Measurements from ENCODE around the gene RASSF3.
"Not testable (repeated sequence)": the region's sequence is repeated elsewhere in the genome, so short reads cannot be mapped to it uniquely, and the experiment has no call there.

RASSF3 gene

GRCh38 chr12:64688715-64689114, 78.4 kb downstream of the RASSF3 start:
- in situ Hi-C loops (cut with MboI; ENCODE audit: low sequenced_read_pairs): no loop called here

GRCh38 chr12:64690236-64690635, 79.9 kb downstream of the RASSF3 start:
- in situ Hi-C loops (cut with MboI; ENCODE audit: low sequenced_read_pairs): not testable (repeated sequence)

GRCh38 chr12:64691227-64691794, 81.0 kb downstream of the RASSF3 start:
- in situ Hi-C loops (cut with MboI; ENCODE audit: low sequenced_read_pairs): no loop called here

GRCh38 chr12:64691795-64692583, 81.7 kb downstream of the RASSF3 start:
- in situ Hi-C loops (cut with MboI; ENCODE audit: low sequenced_read_pairs): no loop called here

GRCh38 chr12:64694130-64695040, 84.1 kb downstream of the RASSF3 start:
- in situ Hi-C loops (cut with MboI; ENCODE audit: low sequenced_read_pairs): no loop called here

GRCh38 chr12:64695550-64695949, 85.3 kb downstream of the RASSF3 start:
- in situ Hi-C loops (cut with MboI; ENCODE audit: low sequenced_read_pairs): no loop called here

GRCh38 chr12:64696080-64696741, 85.9 kb downstream of the RASSF3 start:
- in situ Hi-C loops (cut with MboI; ENCODE audit: low sequenced_read_pairs): no loop called here

- in situ Hi-C loops (cut with MboI; ENCODE audit: low sequenced_read_pairs): loop anchor here (10.0 kb wide), 1 partner anchor 145 kb away; no protein-coding TSS in a partner anchor
These were observed 89.3 kb downstream of the RASSF3 start for GRCh38 chr12:64699504-64700115.

GRCh38 chr12:64700532-64700931, 90.2 kb downstream of the RASSF3 start:
- in situ Hi-C loops (cut with MboI; ENCODE audit: low sequenced_read_pairs): loop anchor here (10.0 kb wide), 1 partner anchor 146 kb away; no protein-coding TSS in a partner anchor

GRCh38 chr12:64701283-64701682, 91.0 kb downstream of the RASSF3 start:
- in situ Hi-C loops (cut with MboI; ENCODE audit: low sequenced_read_pairs): loop anchor here (10.0 kb wide), 1 partner anchor 146 kb away; no protein-coding TSS in a partner anchor

- in situ Hi-C loops (cut with MboI; ENCODE audit: low sequenced_read_pairs): loop anchor here (10.0 kb wide), 1 partner anchor 152 kb away; no protein-coding TSS in a partner anchor
These were observed 96.0 kb downstream of the RASSF3 start for GRCh38 chr12:64706306-64706705.

GRCh38 chr12:64706857-64707256, 96.6 kb downstream of the RASSF3 start:
- in situ Hi-C loops (cut with MboI; ENCODE audit: low sequenced_read_pairs): loop anchor here (10.0 kb wide), 1 partner anchor 152 kb away; no protein-coding TSS in a partner anchor

GRCh38 chr12:64707362-64707761, 97.1 kb downstream of the RASSF3 start:
- in situ Hi-C loops (cut with MboI; ENCODE audit: low sequenced_read_pairs): loop anchor here (10.0 kb wide), 1 partner anchor 153 kb away; no protein-coding TSS in a partner anchor

- in situ Hi-C loops (cut with MboI; ENCODE audit: low sequenced_read_pairs): loop anchor here (10.0 kb wide), 1 partner anchor 153 kb away; no protein-coding TSS in a partner anchor
These were observed 97.6 kb downstream of the RASSF3 start for GRCh38 chr12:64707926-64708325.

GRCh38 chr12:64709429-64709828, 99.1 kb downstream of the RASSF3 start:
- in situ Hi-C loops (cut with MboI; ENCODE audit: low sequenced_read_pairs): loop anchor here (10.0 kb wide), 1 partner anchor 155 kb away; no protein-coding TSS in a partner anchor

- in situ Hi-C loops (cut with MboI; ENCODE audit: low sequenced_read_pairs): no loop called here
These were observed 103.1 kb downstream of the RASSF3 start for GRCh38 chr12:64713376-64713775.

GRCh38 chr12:64714551-64714968, 104.3 kb downstream of the RASSF3 start:
- in situ Hi-C loops (cut with MboI; ENCODE audit: low sequenced_read_pairs): no loop called here

- in situ Hi-C loops (cut with MboI; ENCODE audit: low sequenced_read_pairs): no loop called here
These were observed 106.1 kb downstream of the RASSF3 start for GRCh38 chr12:64716371-64716770.

GRCh38 chr12:64716839-64717455, 106.7 kb downstream of the RASSF3 start:
- in situ Hi-C loops (cut with MboI; ENCODE audit: low sequenced_read_pairs): no loop called here
